ENCODE results near the gene FIG4.

DNA sequence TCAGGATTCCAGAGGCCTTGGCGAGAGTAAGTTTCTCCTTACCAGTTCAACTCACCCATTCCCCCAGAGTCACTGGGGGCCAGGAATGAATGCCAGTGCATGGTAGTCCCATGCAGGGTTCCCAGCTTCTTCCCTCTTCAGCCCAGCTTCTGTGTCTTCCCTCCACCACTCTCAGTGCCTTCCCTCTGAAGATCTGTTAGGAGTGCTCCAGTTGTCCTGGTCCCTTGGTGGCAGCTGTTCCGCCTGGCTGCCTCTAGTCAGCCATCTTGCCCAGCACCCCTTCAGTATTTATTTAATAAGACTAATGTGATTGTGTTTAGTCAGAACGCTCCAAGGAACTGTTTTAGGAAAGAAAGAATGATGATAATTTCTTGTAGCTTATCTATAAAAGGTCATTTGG is 23.1 kb downstream of the FIG4 start:
- TF ChIP-seq, protein P1, sequence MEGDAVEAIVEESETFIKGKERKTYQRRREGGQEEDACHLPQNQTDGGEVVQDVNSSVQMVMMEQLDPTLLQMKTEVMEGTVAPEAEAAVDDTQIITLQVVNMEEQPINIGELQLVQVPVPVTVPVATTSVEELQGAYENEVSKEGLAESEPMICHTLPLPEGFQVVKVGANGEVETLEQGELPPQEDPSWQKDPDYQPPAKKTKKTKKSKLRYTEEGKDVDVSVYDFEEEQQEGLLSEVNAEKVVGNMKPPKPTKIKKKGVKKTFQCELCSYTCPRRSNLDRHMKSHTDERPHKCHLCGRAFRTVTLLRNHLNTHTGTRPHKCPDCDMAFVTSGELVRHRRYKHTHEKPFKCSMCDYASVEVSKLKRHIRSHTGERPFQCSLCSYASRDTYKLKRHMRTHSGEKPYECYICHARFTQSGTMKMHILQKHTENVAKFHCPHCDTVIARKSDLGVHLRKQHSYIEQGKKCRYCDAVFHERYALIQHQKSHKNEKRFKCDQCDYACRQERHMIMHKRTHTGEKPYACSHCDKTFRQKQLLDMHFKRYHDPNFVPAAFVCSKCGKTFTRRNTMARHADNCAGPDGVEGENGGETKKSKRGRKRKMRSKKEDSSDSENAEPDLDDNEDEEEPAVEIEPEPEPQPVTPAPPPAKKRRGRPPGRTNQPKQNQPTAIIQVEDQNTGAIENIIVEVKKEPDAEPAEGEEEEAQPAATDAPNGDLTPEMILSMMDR (conservative IDR thresholded peaks at IDR 0.05 in 1 of 2, IDR thresholded peaks at IDR 0.05 in 1 of 2; ENCODE audit: extremely low read depth in 1 of 2, insufficient read depth in 1 of 2, low read depth in 1 of 2, low read length in 2 of 2) = no peak
- TF ChIP-seq EZH2 (IDR thresholded peaks at IDR 0.05; ENCODE audit: borderline replicate concordance, low read length) = no peak

Data from mammary epithelial cell (primary cell).